HK-2 (cell line): Measurements from ENCODE around the gene SPATS2L.

Experiments used
- DNase-seq: peaks from one replicate; pipeline ENCODE4 v3.0.0-alpha.2; 2018; ENCODE audit not compliant: unreplicated experiment

The SPATS2L gene

DNA sequence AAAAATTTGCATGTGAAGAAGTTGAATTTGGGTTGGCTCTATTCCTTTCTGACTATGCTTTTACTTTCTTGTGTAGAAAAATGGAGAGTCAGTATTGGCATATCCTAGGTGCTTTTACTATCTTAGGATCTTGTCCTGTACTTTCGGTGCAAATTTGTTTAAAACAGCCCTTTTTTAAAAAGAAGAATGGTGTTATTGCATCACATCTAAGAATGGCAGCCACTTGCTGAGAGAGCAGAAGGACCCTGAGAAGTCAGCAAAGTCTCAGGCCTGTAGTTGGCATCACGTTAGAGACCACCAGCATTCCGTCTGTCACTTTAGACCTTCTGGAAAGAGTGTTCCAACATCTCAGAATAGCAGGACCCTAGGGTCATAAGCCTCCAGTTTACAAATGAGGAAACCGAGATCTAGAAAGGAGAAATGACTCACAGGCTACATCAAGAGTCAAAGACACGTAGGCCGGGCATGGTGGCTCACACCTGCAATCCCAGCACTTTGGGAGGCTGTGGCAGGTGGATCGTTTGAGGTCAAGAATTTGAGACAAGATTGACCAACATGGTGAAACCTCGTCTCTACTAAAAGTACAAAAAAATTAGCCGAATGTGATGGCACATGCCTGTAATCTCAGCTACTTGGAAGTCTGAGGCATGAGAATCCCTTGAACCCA lies 42.5 kb downstream of the SPATS2L start:
- DNase-seq: no peak

DNA sequence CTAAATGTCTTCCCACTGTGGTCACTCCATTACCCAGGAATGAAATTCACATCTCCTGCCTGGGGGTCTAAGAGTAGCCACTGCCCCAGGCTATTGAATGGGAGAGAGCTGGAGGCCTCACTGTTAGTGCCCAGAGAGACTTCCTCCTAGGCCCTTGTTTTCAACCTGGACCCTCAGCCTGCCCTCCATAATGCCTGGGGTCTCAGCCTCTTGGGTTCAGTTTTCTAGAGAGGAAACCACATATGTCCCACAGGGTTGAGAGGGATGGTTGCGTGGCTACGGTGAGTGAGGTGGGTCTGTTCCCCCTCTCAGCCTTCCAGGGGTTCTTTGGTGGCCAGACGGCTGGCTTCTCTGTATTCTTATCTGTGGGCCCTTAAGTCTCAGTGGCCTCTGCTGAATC lies 43.4 kb downstream of the SPATS2L start:
- no peak for DNase-seq

DNA sequence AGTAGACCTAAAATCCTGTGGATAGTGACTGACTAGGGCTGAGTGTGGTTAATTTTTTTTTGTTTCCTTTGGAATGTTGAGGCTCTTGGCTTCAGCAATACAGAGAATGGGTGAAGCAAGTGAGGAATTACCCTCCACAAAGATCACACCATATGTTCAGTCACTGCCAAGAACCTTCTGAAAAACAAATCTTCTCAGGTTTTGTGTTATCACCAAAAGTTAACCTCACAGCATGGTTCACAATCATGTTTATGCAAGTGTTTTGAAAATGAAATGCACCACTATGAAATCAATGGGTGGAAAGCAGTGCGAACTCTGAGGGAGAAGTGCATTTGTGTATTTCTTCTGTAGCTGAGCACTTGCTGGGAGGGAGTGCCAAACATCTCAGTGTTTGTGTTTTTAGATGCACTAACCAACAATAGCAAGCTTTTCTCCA lies 44.4 kb downstream of the SPATS2L start:
- DNase-seq: no peak

DNA sequence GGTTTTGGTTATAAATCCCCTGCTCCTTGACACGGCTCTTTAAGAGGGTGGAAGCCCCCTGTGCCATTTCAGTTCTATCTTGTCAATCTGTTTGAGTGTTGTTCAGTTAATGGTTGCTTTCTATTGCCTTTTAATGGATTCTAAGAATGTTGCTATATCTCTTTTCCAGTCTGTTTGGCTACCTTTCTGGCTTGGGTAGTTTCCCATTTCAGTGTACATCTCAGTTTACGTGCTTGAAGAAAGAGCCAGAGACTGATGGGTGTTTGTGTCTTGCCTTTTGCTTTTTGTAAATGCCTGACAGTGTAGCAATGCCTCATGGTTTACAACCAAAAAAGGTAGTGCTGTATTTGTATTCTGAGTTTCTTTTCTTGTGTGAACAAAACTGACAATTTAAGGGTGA lies 45.3 kb downstream of the SPATS2L start:
- DNase-seq: no peak

DNA sequence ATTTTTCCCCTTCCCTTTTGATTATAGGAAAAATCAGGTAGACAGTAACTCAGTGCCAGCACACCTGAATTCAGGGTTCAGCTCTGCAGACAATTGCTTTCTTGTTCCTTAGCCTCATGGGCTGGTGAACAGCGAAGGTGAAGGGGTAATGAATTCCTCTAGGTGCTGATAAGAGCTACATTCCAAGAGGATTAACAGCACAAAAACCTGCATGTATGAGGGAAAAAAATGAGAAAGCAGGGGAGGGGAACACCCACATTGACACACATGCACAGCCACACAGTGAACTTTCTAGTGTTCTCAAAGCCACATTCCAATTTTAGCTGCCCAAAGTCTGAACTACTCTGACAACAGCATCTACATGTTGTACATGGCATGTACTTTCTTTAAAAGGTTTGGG lies 46.1 kb downstream of the SPATS2L start:
- DNase-seq: peak; percentile 20

DNA sequence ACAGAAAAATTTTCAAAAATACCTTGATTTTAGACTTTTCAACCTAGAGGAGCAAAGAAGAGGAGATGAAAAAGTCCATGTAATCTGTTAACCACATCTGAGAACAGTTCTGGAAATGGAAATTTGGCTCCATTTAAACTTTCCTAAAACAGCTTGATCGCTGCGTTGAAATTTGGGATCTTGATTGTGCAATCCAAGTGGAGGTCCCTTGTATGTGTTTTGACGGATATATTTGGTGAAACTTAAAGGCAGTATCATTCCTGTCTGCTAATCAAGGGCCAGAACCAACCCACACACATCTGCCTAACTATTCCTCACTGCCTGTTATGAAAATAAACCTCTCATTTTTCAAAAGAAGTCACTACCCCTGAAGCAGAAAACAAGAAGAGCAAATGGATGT lies 46.6 kb downstream of the SPATS2L start:
- DNase-seq: no peak

DNA sequence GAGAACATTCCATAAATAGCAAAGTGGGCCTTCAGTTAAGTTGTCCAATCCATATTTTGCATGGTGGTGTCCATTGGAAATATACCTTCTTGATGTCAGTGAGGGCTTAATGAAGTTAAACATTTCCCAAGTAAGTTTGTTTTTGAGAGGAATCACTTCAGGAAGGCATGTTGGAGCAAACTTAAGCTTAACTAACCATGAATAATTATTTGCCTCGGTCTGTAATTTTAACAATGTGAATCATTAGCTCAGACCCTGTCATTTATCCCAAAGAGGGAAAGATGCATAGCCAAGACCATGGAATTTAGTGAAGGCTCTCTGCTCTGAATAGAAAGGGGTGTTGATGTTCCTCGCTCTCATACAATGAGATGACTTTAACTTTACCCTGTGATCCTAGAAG lies 47.4 kb downstream of the SPATS2L start:
- DNase-seq: no peak

DNA sequence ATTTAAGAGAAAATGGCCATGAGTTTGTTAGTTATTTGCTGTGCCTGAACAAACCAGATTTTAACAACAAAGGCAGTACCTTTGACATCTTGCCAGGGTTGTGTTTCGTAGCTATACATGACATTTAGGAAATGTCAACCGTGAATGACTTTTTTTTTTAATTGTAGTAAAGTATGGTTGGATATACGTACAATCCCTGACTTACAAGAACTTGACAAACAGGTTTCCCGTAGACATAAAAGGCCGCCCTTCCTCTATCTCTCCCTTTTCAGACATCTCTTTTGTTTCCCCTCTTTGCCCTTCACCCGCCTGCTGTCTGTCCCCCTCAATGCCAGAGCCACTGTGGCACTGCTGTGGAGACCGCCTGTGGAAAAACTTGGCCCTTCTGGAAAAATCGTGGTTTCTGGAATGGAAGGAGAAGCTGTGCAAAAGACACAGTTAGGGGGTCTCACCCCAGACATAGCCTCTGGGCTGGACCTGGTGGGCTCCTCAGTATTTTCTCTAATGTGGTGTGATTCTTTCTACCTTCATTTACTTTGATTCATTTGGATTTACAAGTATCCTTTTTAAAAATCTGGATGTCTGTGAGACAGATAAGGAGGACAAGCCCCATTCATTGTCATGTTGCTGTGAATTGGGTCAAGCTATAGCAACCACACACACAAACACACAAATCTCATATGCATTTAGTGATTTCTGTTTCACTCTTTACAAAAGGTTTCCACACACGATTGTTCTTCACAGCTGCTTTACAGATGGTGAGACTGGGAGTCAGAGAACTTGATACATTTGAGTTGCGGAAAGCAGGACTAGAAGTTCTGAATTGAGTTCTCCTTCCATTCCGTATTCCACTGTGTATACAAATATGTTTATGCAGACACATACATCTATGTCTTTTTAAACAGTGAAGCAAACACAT lies 48.6 kb downstream of the SPATS2L start:
- no peak for DNase-seq

DNA sequence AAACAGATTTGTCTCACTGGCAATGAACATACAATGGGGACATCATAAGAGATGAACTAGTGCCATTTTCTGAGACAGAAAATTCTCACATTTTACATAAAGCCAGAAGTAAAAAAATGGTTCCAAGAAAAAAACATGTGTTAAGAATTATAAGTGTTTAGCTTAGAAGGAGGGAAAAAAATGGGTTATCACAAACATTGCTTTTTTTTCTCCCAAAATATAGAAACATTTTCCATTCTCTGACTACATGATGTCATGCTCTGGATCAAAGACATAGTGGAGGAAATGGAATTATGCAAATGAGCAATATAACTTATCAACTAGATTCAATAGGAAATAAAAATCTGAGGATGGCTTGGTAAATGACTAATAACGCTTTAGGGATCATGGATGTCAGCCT lies 49.8 kb downstream of the SPATS2L start:
- no peak for DNase-seq

DNA sequence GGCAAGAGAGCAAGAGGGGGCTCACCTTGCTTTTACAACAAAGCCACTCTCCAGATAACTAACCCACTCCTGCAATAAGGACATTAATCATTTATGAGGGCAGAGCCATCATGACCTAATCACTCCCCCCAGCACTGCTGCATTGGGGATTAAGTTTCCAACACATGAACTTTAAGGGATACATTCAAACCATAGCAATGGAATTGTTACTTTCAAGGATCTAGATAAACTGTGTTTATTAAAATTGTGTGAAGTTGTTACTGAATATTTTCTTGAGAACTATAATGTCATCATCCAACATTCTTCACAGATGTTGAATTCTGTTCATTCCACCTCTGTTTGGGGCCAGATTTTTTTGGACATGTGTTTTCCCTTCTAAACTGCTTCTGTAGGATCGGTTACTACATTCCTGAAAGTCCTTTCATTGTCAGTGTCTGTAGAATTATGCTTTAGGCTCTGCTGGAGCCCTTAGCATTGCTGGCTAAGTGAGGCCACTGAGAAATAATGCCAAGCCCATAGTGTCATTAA lies 50.4 kb downstream of the SPATS2L start:
- no peak for DNase-seq

DNA sequence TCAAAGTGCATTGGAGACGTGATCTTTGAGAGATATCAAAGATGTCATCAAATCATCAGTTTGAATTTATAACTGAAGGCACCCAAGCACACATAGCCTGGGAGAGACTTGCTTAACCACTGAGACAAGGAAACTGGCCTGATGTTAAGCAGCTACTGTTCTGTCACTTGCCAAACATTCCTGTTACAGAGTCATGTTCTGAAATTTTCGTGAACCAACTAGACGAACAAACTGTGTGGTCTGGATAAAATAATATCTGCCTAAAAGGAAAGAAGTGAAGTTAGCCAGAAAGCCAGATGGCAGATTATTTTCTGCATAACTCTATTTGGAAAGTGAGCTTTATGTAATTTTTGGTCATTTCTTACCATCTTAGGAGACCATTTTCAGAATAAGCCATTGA lies 51.4 kb downstream of the SPATS2L start:
- no peak for DNase-seq

DNA sequence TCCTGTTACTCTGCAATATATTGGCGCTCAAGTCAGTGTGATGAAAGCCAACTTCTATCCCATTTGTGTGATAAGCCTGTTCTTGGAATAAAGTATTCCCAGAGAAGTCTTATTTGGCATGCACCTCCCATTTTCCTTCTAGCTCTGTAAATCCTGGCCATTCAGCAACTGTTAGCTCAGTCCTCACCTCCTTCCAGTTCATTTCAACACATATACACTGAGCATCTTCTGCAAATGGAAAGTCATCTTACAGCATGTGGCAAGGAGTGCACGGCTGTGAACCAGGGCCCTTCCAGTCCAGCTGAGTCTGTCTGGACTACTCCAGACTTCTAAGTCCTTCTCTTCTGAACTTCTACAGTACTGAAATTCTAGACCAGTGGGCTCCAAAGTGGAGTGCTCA lies 53.1 kb downstream of the SPATS2L start:
- DNase-seq: no peak

DNA sequence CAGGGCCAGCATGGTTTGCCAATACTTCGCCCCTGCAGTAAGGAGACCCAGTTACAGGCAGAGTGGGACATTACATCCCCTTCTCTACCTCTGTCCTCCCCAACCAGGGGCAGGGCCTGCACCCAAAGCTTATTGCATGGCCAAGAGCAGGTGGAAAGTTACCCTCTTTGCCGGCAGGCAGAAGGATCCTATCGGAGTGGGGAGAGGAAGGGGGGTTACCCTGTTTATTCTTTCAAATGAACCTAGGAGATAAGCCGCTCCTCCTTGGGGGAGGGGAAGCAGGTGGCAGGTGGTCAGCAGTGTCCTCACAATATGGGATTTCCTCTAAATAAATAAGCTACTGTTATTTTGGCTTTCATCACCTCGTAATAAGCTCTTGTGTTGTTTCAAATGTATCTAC lies 53.9 kb downstream of the SPATS2L start:
- DNase-seq: no peak

DNA sequence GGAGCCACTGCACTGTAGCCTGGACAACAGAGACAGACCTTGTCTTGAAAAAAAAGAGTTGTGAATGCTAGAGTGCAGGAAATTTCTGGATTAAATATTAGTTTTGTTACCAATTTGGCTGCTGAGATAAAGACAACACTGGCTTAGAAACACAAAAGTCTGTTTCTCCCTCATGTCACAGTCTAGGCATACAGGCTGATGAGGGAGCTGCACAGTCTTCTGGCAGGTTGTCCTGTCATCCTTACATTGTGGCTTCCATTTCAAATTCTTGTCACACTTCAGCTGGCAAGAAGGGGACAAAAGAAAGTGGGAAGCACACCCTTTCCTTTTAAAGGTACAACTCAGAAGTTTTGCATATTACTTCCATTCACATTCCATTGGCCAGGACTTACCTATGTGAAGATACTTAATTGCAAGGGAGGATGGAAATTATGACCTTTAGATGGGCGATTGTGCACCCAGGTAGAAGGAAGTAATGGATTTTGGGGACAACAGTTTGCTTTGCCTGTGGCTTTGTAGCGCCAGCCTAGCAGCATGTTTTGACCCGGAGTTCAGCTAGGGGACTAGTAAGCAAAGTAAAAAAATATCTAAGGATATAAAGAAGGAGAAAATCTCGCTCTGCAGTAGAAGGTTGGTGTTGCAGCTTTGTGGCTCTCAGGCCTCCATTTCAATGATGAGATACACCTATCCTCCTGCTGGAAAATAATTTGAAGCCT lies 55.9 kb downstream of the SPATS2L start:
- no peak for DNase-seq

DNA sequence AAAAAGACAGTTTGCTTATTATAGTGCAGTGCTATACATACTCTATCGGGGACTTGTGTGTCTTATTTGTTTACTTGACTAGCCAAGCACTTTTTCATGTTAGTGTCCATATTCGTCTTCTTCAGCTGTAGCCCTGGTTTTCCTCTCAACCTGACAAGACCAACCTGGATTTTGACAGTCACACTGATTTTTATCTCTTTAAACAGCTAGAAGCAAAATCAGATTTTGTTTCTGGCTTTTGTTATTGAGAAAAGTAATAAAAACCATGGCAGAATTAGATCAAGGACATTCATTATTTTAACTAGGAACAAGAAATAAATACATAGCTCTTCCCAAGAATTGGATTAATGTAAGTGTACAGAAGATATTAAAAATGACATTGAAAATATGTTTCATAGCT lies 56.8 kb downstream of the SPATS2L start:
- DNase-seq: no peak

DNA sequence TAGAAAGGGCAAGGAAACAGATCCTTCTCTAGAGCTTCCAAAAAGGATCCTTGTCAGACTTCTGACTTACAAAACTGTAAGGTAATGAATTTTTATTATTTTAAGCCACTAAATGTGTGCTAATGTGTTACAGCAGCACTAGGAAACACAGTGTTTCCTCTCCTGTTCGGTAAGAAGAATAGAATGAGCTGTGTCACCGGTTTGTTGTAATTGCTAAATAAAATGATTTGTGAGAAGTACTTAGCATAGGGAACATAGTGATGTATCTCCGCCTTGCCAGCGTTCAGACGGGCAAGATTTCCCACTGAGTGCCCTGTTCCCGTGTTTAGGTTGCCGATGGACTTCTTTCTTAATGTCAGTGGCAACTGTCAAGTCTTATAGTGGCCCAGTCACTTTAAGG lies 57.6 kb downstream of the SPATS2L start:
- no peak for DNase-seq

DNA sequence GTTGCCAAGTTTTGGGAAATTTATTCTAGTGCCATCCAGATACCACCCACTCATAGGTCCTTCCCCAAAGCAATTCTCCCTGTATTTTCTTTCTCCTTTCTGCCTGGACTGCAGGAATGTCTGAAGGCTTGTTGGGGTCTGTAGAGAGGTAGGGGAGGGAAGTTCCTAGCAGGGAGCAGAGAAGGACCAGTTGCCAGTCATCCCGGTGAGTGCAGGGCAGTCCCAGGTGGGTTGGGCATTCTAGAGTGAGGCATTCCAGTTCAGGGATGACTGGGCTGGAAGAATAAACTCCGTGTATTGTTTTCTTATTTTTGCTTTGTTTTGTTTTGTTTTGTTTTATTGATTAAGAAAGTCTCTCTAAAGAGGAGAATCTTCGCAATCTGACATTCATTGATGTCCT lies 58.1 kb downstream of the SPATS2L start:
- DNase-seq: no peak

DNA sequence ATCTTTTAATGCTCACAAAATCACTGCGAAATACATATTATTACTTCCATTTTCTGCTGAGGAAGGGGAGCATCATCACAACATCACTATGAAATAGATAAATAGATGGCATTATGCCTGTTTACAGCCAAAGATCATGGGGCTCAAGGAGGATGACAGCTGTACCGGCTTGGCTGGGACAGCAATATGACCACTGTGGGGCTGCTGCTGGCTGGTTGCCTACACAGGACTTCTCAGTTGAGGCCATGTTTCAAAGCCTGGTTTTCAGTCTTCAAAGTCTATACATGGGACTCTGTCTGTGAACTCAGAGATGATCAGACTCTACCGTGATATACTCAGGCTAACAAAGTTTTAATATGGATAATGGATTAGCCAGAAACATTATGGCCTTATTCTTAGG lies 58.7 kb downstream of the SPATS2L start:
- DNase-seq: no peak

DNA sequence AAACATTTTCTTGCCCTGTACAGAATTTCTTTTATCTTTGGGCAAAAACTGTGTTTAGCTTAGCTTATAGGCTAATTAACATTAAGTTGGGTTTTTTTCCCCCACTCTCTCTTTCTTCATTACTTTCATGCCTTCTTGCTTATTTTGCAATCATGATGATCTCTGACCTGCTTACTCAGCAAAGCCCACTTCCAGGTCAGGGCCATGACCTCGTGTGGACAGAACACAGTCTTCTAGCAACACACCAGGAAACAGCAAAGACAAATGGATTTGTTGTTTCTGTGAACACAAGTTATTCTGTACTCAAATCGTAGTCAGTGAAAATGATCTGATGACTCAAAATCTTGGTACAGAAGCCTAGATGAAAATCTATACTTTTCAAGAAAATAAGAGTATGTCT lies 60.7 kb downstream of the SPATS2L start:
- DNase-seq: no peak

DNA sequence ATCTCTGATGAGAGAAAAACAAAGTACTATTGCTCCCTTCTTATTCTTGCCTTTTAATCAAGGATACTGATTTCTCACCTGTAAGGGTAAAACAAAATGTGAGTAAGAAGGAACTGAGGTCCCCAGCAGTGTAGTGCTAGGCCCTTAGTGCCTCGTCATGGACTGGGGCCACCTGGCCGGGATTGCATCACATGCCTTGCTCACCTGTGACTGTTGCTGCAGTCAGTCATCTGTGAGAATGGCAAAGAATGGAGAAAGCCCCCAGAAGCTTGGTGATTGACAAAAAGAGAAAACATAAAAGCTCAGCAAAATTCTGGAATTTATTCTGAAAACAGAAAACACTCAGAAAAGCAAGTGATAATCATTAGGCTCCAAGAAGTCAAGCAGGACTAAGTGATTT lies 63.4 kb downstream of the SPATS2L start:
- no peak for DNase-seq

DNA sequence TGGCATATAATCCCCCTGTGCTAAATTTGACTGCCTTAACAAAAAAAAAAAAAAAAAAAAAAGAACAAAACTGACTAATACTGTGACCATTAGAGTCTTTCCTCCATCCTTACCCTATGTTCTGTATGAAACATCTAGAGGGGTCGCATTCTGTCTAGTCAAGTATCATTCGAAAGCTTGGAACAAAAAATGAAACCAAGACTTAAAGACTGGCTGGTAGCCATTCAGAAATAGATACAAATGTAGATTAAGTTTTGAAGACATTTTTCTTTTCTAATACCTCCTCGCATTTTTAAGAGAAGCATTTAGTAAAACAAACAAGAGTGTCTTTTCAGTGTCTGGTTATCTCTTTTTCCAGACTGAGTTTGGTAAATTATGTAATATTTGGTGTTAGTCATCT lies 66.7 kb downstream of the SPATS2L start:
- no peak for DNase-seq

DNA sequence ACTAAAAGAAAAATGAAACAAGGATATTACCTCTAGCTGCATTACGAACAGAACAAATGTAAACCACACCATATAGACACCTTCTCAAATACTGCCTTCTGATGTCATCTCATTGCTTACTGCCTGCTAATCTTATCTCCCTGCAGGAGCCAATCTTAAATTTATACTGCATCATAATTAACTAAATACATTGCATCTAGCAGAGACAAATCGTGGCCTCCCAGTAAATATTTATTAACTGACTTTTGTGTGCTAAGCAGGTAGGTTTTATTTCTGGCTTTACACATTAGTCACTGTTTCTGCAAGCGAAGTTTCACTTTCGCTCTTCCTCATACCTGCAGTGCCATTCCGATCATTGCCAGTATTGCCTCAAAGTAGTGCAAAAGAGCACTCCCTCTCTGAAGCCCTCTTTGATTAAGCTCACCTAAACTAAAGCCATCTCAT lies 67.5 kb downstream of the SPATS2L start:
- no peak for DNase-seq
